MM.1S (cell line): ENCODE measurements around the gene ZCCHC7.

Experiments
- DNase-seq: peaks from one replicate; pipeline ENCODE4 v3.0.0-alpha.2; 2015
- H2AFZ ChIP-seq: fragments of 300-600 bp; sonication (generic); 2 replicates; pipeline ENCODE4 v1.6.0; 2016; ENCODE audit warnings: antibody characterized with exemption, low read length
- H3F3A ChIP-seq: fragments of 300-600 bp; sonication (generic); 2 replicates; pipeline ENCODE4 v1.6.1; 2016; ENCODE audit warnings: mild to moderate bottlenecking, antibody characterized with exemption, low read length, moderate library complexity, mixed read lengths; ENCODE audit not compliant: insufficient read depth
- H3K27ac ChIP-seq: fragments of 300-600 bp; sonication (generic); 2 replicates; pipeline ENCODE4 v1.5.1; 2016; ENCODE audit warnings: mild to moderate bottlenecking, low read length
- H3K27me3 ChIP-seq: fragments of 300-600 bp; sonication (generic); replicated peaks from 2 replicates; pipeline ENCODE4 v1.6.0; 2016; ENCODE audit warnings: low read length; ENCODE audit not compliant: insufficient read depth
- H3K36me3 ChIP-seq: fragments of 300-600 bp; sonication (generic); replicated peaks from 2 replicates; pipeline ENCODE4 v1.6.1; 2016; ENCODE audit warnings: mild to moderate bottlenecking, low read length, mixed read lengths; ENCODE audit not compliant: insufficient read depth
- H3K4me1 ChIP-seq: fragments of 300-600 bp; sonication (generic); 2 replicates; pipeline ENCODE4 v1.6.1; 2016; ENCODE audit warnings: low read length, mixed read lengths
- H3K4me2 ChIP-seq: fragments of 300-600 bp; sonication (generic); 2 replicates; pipeline ENCODE4 v1.6.0; 2016; ENCODE audit warnings: low read depth, low read length
- H3K4me3 ChIP-seq: fragments of 300-600 bp; sonication (generic); 2 replicates; pipeline ENCODE4 v1.5.1; 2016; ENCODE audit warnings: low read length, mixed read lengths
- H3K79me2 ChIP-seq: fragments of 300-600 bp; sonication (generic); 2 replicates; pipeline ENCODE4 v1.6.1; 2016; ENCODE audit warnings: mixed run types, low read length, mixed read lengths
- H3K9ac ChIP-seq: fragments of 300-600 bp; sonication (generic); 2 replicates; pipeline ENCODE4 v1.6.1; 2016; ENCODE audit warnings: low read length, mixed read lengths
- H3K9me2 ChIP-seq: fragments of 300-600 bp; sonication (generic); replicated peaks from 2 replicates; pipeline ENCODE4 v1.6.1; 2016; ENCODE audit warnings: mild to moderate bottlenecking, low read length, mixed read lengths; ENCODE audit not compliant: insufficient read depth
- H3K9me3 ChIP-seq: fragments of 300-600 bp; sonication (generic); replicated peaks from 2 replicates; pipeline ENCODE4 v1.6.1; 2016; ENCODE audit warnings: mild to moderate bottlenecking, low read length, mixed read lengths; ENCODE audit not compliant: insufficient read depth
- H4K20me1 ChIP-seq: fragments of 300-600 bp; sonication (generic); 2 replicates; pipeline ENCODE4 v1.6.1; 2016; ENCODE audit warnings: mild to moderate bottlenecking, low read length, moderate library complexity, mixed read lengths; ENCODE audit not compliant: insufficient read depth
- CTCF ChIP-seq: fragments of 300-600 bp; sonication (generic); IDR thresholded peaks from 2 replicates; pipeline ENCODE4 v1.5.1; 2016; ENCODE audit warnings: antibody characterized with exemption, low read length, mixed read lengths
- EZH2 ChIP-seq: fragments of 300-600 bp; sonication (generic); optimal IDR thresholded peaks from 2 replicates; pipeline ENCODE3; 2017; ENCODE audit warnings: low read depth, mild to moderate bottlenecking, antibody characterized with exemption, low read length, mixed read lengths
- EZH2phosphoT487 ChIP-seq: fragments of 300-600 bp; sonication (generic); IDR thresholded peaks from 2 replicates; pipeline ENCODE4 v1.6.1; 2018; ENCODE audit warnings: antibody characterized with exemption, low read length

Gene ZCCHC7

GRCh38 chr9:37255187-37255586 lies 134.8 kb downstream of the ZCCHC7 start:
- no peaks in the 10 kb centered on the region for H3K4me1 ChIP-seq
- no peak overlapping the region for H3K4me3 ChIP-seq
- no peaks in the 10 kb centered on the region for H3K9me2 ChIP-seq
- H3K36me3 ChIP-seq: no peaks in the 10 kb centered on the region
- H3K9ac ChIP-seq: no peak overlapping the region
- H3K4me2 ChIP-seq: no peak overlapping the region
- H4K20me1 ChIP-seq: no peaks in the 10 kb centered on the region
- H3K27ac ChIP-seq: no peak overlapping the region
- H2AFZ ChIP-seq: no peak overlapping the region
- DNase-seq: no peak
- H3K9me3 ChIP-seq: no peaks in the 10 kb centered on the region
- H3K27me3 ChIP-seq: no peaks in the 10 kb centered on the region
- TF ChIP-seq EZH2phosphoT487: no peak
- TF ChIP-seq EZH2: no peak
- no peak for TF ChIP-seq CTCF
- H3K79me2 ChIP-seq: no peaks in the 10 kb centered on the region
- H3F3A ChIP-seq: no peaks in the 10 kb centered on the region

- no peak for TF ChIP-seq EZH2
- no peak for TF ChIP-seq CTCF
- no peak for TF ChIP-seq EZH2phosphoT487
- Histone ChIP-seq H4K20me1 (no peaks in the 10 kb centered on the region), H3K4me3 (no peak overlapping the region), H3K27ac (no peak overlapping the region), H3F3A (no peaks in the 10 kb centered on the region), H3K36me3 (no peaks in the 10 kb centered on the region), H3K4me1 (no peaks in the 10 kb centered on the region), H2AFZ (no peak overlapping the region), H3K9me2 (no peaks in the 10 kb centered on the region), H3K79me2 (no peaks in the 10 kb centered on the region), H3K9ac (no peak overlapping the region), H3K9me3 (no peaks in the 10 kb centered on the region), H3K4me2 (no peak overlapping the region), H3K27me3 (no peaks in the 10 kb centered on the region)
- DNase-seq: no peak
Measured at GRCh38 chr9:37255944-37256862, 135.8 kb downstream of the ZCCHC7 start.

GRCh38 chr9:37259951-37260350 lies 139.6 kb downstream of the ZCCHC7 start:
- H3F3A ChIP-seq: no peaks in the 10 kb centered on the region
- no peaks in the 10 kb centered on the region for H4K20me1 ChIP-seq
- H3K9ac ChIP-seq: no peak overlapping the region
- H3K36me3 ChIP-seq: no peaks in the 10 kb centered on the region
- DNase-seq: no peak
- no peak overlapping the region for H3K27ac ChIP-seq
- H3K9me3 ChIP-seq: no peaks in the 10 kb centered on the region
- H3K4me3 ChIP-seq: no peak overlapping the region
- H3K79me2 ChIP-seq: no peaks in the 10 kb centered on the region
- no peak overlapping the region for H2AFZ ChIP-seq
- TF ChIP-seq EZH2phosphoT487 (no peak), CTCF (no peak), EZH2 (no peak)
- H3K27me3 ChIP-seq: no peaks in the 10 kb centered on the region
- H3K4me2 ChIP-seq: no peak overlapping the region
- H3K9me2 ChIP-seq: no peaks in the 10 kb centered on the region
- no peaks in the 10 kb centered on the region for H3K4me1 ChIP-seq
